CD4-positive, alpha-beta T cell treated with Interleukin-15 for 1 hour (primary cell): ENCODE data around the gene PBX4.
"Not testable (repeated sequence)": the region's sequence is repeated elsewhere in the genome, so short reads cannot be mapped to it uniquely, and the experiment has no call there.

ENCODE experiments used
- DNase-seq: peaks from one replicate; pipeline ENCODE4 v3.0.0-alpha.2; 2020

Gene PBX4

GRCh38 chr19:19626516-19627472, 8.3 kb upstream of the PBX4 start:
- DNase-seq: no peak

DNA sequence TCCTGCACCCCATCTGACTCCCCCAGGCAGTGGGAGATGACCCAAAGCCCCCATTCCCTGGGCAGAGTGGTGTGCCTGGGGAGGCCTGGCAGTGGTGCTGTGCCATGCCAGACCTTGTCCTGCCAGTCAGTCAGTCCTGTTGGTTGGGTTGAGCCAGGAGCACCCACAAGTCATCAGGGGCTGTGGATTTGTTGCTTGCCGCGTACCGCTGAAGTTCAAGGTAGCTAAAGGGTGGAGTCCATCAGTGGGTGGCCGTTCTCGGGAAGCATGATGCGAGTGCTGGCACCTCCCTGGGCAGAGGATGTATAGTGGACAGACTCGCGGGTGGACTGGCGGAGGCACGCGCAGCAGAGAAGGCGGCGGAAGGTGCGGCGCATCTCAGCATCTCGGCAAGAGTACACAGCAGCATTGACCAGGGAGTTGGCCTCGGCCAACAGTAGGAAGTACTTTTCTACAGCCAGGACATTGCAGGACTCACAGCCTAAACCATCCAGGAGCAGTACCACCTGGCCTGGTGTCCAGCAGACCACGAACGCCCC, 5.6 kb upstream of the PBX4 start:
- no peak for DNase-seq

DNA sequence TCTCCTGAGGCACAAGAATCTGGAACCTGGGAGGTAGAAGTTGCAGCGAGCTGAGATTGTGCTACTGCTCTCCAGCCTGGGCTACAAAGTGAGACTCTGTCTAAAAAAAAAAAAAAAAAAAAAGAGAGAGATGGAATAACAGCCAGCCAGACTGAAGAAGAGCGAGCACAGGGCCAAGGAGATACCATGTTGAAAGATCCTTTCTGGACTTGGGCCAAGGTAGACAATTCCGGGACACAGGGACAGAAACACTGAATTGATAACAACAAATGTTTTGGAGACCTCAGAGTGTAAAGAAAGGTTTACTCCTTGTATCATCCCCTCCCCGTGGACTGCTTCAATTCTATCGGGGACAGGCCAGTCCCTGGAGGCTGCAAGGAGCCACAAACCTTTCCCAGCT, 4.9 kb upstream of the PBX4 start:
- no peak for DNase-seq

- no peak for DNase-seq
Measured at GRCh38 chr19:19619849-19620210, 1.3 kb upstream of the PBX4 start.

DNA sequence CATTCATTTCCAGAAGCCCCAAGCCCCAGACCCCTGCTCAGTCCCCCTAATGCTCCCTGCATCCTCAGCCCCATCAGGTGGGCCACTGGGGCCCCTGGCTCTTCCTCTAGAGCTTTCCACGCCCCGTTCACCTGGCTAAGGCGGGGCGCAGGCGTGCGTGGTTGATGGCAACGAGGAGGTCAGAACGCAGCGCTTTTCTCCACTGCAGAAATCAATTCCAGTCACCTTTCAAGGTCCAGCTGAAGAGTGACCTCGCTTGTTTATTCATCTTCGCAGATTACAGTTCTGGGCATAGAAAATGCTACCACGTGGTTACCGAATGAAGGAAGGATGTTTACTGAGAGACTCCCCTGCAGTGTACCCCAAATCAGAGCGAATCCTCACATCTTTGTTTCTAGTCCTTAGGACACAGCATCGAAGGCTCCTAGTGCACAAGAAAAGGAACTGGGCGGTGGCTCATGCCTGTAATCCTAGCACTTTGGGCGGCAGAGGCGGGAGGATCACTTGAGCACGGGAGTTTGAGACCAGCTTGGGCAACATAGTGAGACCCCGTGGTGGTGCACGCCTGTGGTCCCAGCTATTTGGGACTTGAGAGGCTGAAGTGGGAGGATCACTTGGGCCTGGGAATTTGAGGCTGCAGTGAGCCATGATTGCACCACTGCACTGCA, 828 bp upstream of the PBX4 start:
- DNase-seq: no peak

- DNase-seq: peak; percentile 74
Measured at GRCh38 chr19:19615086-19615485, 3.4 kb downstream of the PBX4 start.

- DNase-seq: no peak
Measured at GRCh38 chr19:19613506-19613905, 5.0 kb downstream of the PBX4 start.

GRCh38 chr19:19610376-19611202, 7.9 kb downstream of the PBX4 start:
- DNase-seq: no peak

- DNase-seq: not testable (repeated sequence)
Measured at GRCh38 chr19:19606686-19607085, 11.8 kb downstream of the PBX4 start.

DNA sequence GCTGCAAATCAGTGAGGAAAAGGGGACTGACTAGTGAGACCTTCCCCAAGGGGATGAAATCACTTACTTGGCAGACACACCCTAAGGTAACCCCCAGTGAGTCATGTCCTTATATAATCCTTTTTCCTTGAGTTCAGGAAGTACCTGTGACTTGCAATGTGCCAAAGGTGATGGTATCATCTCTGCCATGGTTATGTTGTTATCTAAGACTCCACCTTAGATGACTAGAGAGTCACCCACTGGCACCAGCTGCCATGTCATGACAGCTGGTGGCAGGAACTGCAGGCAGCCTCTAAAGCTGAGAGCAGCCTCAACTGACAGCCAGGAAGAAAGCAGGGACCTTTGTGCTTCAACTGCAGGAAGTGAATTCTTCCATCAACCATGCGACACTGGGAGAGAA, 12.5 kb downstream of the PBX4 start:
- peak; percentile 65 for DNase-seq

- DNase-seq: no peak
Measured at GRCh38 chr19:19602713-19603324, 15.7 kb downstream of the PBX4 start.

- DNase-seq: peak; percentile 35
Measured at GRCh38 chr19:19602136-19602712, 16.3 kb downstream of the PBX4 start.

GRCh38 chr19:19600793-19601330, 17.6 kb downstream of the PBX4 start:
- DNase-seq: no peak

- DNase-seq: peak; percentile 83
Measured at GRCh38 chr19:19598728-19599451, 19.6 kb downstream of the PBX4 start.

DNA sequence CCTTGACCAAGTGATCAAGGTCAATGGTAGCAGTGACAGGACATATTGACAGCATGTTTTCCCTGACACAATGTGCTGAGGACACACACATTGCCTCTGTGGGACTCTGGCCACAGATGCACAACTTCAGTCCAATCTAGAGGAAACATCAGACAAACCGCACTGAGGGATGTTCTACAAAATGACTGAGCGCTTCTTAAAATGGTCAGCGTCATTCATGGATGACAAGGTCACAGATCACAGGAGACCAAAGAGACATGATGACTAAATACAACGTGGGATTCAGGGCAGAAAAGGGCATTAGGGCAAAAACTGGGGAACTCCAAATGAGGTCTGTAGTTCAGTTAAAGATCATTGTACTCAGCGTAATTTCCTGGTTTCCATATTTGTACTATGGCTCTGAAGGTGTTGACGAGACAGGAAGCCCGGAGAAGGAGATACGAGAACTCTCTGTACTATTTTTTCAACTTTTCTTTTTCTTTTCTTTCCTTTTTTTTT, 20.6 kb downstream of the PBX4 start:
- DNase-seq: peak; percentile 77

GRCh38 chr19:19595171-19595701, 23.3 kb downstream of the PBX4 start:
- DNase-seq: no peak

GRCh38 chr19:19594381-19594780, 24.1 kb downstream of the PBX4 start:
- DNase-seq: no peak

DNA sequence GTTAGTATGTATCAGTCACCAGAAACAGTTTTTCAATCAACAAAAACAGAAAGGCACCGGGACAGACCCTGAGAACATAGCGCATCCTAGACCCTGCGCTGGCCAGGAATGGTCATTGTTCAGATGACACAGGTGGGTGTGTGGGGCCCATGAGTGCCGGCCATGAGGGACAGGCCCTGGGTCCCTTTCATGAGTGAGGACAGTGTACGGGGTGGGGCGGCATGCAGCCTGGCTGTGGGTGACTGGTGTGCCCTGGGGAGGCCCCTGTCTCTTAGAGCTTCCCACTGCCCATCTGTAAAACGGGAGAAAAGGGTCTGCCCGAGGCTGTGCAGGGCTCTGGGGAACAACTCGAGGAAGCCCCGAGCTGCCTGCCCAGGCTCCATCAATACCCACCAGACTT, 25.8 kb downstream of the PBX4 start:
- no peak for DNase-seq

DNA sequence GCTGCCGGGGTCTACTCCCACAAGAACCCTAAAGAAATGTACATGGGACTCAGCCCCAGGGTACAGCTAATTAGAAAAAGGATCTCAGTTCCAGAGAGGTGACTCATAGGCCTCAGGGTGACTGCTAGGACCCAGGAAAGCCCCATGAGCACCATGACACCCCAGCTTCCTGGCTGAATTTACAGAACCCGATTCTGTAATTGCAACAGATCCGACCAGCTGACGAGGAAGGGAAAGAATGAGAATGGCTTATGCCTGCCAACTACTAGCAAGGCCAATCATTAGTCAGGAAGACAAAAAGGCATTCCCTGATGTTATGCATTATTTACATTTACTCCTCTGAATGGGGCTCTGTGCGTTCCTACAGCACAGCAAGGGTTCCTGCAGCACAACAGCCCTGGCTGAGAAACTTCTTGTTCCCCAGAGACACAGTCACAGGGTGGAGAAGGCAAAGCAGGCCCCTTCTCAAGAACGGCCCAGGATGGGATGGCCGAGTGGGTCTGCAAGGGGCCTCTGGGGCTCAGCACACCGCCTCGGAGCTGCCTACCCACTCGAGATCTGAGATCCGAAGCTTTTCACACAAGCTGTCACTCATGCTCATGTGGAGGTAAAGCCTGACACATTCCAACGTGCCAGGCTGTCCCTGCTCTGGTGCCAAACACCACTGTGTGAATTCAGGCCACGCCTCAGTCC, 27.2 kb downstream of the PBX4 start:
- peak; percentile 79 for DNase-seq

- no peak for DNase-seq
Measured at GRCh38 chr19:19588546-19588945, 29.9 kb downstream of the PBX4 start.
